Measurements from ENCODE around the gene CDON. TPM values are rescaled to one million over a fixed set of nuclear protein-coding genes. Genes with fewer than 3 reads are reported as not detected.

The CDON gene
- total RNA-seq, 1 experiment from 2014 or later: 17.1 TPM

- no peak overlapping the region for H3K4me3 ChIP-seq (ENCODE audit: low read depth in 2 of 2, low read length in 2 of 2)
- POLR2A ChIA-PET: no interaction called here
- no peaks in the 10 kb centered on the region for H3K9me3 ChIP-seq (ENCODE audit: control insufficient read depth, insufficient read depth, low read depth, low read length)
- CTCF ChIA-PET: no interaction called here
- no peaks in the 10 kb centered on the region for H3K4me1 ChIP-seq (ENCODE audit: control insufficient read depth, insufficient read depth, low read length)
- ATAC-seq: no peak
- H3K36me3 ChIP-seq (ENCODE audit: control insufficient read depth, insufficient read depth, low read length): no peaks in the 10 kb centered on the region
- in situ Hi-C loops (cut with HindIII; ENCODE audit: low pct_unique_long_range_greater_than_20kb, low sequenced_read_pairs): loop anchor here (25.0 kb wide), 2 partner anchors 163 to 288 kb away; partner anchors contain the start of genes FAM118B and RPUSD4
- TF ChIP-seq POLR2AphosphoS5 (IDR thresholded peaks at IDR 0.05; ENCODE audit: low read depth, low read length) (no peak), TCF7L2 (IDR thresholded peaks at IDR 0.05; ENCODE audit: low read depth, low read length) (no peak), SIN3A (IDR thresholded peaks at IDR 0.05; ENCODE audit: borderline replicate concordance, insufficient read depth, low read depth, low read length) (no peak), CTCF (IDR thresholded peaks at IDR 0.05) (no peak)
- TF ChIP-seq, protein P1, sequence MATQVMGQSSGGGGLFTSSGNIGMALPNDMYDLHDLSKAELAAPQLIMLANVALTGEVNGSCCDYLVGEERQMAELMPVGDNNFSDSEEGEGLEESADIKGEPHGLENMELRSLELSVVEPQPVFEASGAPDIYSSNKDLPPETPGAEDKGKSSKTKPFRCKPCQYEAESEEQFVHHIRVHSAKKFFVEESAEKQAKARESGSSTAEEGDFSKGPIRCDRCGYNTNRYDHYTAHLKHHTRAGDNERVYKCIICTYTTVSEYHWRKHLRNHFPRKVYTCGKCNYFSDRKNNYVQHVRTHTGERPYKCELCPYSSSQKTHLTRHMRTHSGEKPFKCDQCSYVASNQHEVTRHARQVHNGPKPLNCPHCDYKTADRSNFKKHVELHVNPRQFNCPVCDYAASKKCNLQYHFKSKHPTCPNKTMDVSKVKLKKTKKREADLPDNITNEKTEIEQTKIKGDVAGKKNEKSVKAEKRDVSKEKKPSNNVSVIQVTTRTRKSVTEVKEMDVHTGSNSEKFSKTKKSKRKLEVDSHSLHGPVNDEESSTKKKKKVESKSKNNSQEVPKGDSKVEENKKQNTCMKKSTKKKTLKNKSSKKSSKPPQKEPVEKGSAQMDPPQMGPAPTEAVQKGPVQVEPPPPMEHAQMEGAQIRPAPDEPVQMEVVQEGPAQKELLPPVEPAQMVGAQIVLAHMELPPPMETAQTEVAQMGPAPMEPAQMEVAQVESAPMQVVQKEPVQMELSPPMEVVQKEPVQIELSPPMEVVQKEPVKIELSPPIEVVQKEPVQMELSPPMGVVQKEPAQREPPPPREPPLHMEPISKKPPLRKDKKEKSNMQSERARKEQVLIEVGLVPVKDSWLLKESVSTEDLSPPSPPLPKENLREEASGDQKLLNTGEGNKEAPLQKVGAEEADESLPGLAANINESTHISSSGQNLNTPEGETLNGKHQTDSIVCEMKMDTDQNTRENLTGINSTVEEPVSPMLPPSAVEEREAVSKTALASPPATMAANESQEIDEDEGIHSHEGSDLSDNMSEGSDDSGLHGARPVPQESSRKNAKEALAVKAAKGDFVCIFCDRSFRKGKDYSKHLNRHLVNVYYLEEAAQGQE (IDR thresholded peaks at IDR 0.05; ENCODE audit: insufficient read depth in 1 of 2, low read depth in 2 of 2, low read length in 1 of 2): no peak
- intact Hi-C loops (cut with micrococcal nuclease; ENCODE audit: unreplicated experiment): no loop called here
- H3K27me3 ChIP-seq (ENCODE audit: control insufficient read depth, insufficient read depth, low read length): peaks cover 12% of the 10 kb centered on the region; the same call in 1 of the 2 replicates
- no peak overlapping the region for H3K27ac ChIP-seq (ENCODE audit: low read length)
- no TSS peak for BruUV-seq (replicated peaks)
- no peak for DNase-seq (ENCODE audit: low read depth, low spot score)
These were observed 138.2 kb downstream of the CDON start for GRCh38 chr11:125924384-125925007.

DNA sequence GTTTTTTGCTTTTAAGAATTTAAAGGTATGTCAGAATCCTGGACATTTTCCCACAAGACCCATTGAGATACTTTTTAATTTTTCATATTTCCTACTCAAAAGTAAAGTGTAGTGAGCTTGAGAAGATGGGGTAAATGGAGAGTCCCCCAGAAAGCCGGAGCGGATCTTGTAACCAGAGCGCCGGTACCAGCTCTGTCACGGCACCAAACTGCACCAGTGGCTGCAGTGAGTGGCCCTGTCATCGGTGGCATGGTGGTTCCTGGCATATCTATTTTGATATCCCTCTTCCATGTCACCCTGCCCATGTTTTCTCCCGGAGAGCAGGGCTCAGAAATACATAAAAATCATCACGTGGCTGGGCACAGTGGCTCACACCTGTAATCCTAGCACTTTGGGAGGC, 139.0 kb downstream of the CDON start:
- in situ Hi-C loops (cut with HindIII; ENCODE audit: low pct_unique_long_range_greater_than_20kb, low sequenced_read_pairs) (loop anchor here (25.0 kb wide), 1 partner anchor 164 kb away; no protein-coding TSS in a partner anchor), intact Hi-C loops (cut with micrococcal nuclease; ENCODE audit: unreplicated experiment) (loop anchor here (1.0 to 2.0 kb wide), 2 partner anchors 137 to 271 kb away; no protein-coding TSS in a partner anchor)
- ChIA-PET CTCF (interaction anchor here (0.7 to 0.9 kb wide), 2 partner anchors 9 to 19 kb away, joined by 3 read pairs; no protein-coding TSS in a partner anchor), POLR2A (interaction anchor here (0.7 kb wide), 1 partner anchor 261 kb away, joined by 5 read pairs; no protein-coding TSS in a partner anchor)
- Histone ChIP-seq H3K9me3 (ENCODE audit: control insufficient read depth, insufficient read depth, low read depth, low read length) (no peaks in the 10 kb centered on the region), H3K4me1 (ENCODE audit: control insufficient read depth, insufficient read depth, low read length) (no peaks in the 10 kb centered on the region), H3K36me3 (ENCODE audit: control insufficient read depth, insufficient read depth, low read length) (no peaks in the 10 kb centered on the region), H3K4me3 (ENCODE audit: low read depth in 2 of 2, low read length in 2 of 2) (no peak overlapping the region), H3K27ac (ENCODE audit: low read length) (no peak overlapping the region), H3K27me3 (ENCODE audit: control insufficient read depth, insufficient read depth, low read length) (peaks cover 12% of the 10 kb centered on the region; the same call in 1 of the 2 replicates)
- no TSS peak for BruUV-seq (replicated peaks)
- TF ChIP-seq POLR2AphosphoS5 (IDR thresholded peaks at IDR 0.05; ENCODE audit: low read depth, low read length): no peak
- no peak for TF ChIP-seq CTCF (IDR thresholded peaks at IDR 0.05)
- TF ChIP-seq SIN3A (IDR thresholded peaks at IDR 0.05; ENCODE audit: borderline replicate concordance, insufficient read depth, low read depth, low read length): no peak
- TF ChIP-seq TCF7L2 (IDR thresholded peaks at IDR 0.05; ENCODE audit: low read depth, low read length): no peak
- TF ChIP-seq, protein P1 (IDR thresholded peaks at IDR 0.05; ENCODE audit: insufficient read depth in 1 of 2, low read depth in 2 of 2, low read length in 1 of 2): no peak
- DNase-seq (ENCODE audit: low read depth, low spot score) (no peak), ATAC-seq (no peak)

All from Panc1 (cell line).